ENCODE results near the gene TOMM40. TPM values are rescaled to one million over a fixed set of nuclear protein-coding genes. Genes with fewer than 3 reads are reported as not detected.

TOMM40 gene
- total RNA-seq, 1 experiment from 2014 or later = 180 TPM

DNA sequence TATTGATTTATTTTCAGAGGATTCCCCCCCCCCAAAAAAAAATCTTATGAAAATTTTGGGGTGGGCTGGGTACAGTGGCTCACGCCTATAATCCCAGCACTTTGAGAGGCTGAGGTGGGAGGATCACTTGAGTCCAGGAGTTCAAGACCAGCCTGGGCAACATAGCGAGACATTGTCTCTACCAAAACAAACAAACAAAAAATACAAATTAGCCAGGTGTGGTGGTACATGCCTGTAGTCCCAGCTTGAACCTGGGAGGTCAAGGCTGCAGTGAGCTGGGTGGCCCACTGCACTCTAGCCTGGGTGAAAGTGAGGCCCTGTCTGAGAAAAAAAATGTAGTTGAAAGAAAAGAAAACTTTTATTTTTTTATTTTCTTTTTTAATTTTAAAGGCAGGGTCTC lies 27.1 kb upstream of the TOMM40 start:
- no peak overlapping the region for H4K8ac ChIP-seq (replicated peaks; ENCODE audit: insufficient read length, low read depth, low read length)
- H3K23ac ChIP-seq (ENCODE audit: insufficient read length, low read depth, low read length) = no peak overlapping the region
- H3K4me1 ChIP-seq (ENCODE audit: insufficient read depth, low read length) = no peaks in the 10 kb centered on the region
- no peak overlapping the region for H4K91ac ChIP-seq (ENCODE audit: insufficient read length, low read depth, low read length)
- H3K4ac ChIP-seq (ENCODE audit: low read depth, low read length) = no peak overlapping the region
- no CpG with 5 or more reads among the region's 2 CpGs for WGBS (ENCODE audit: extremely low coverage, insufficient read length, low lambda C conversion rate)
- no peaks in the 10 kb centered on the region for H3K23me2 ChIP-seq (ENCODE audit: insufficient read length, low read depth, low read length, poor library complexity, severe bottlenecking)
- DNase-seq = no peak
- 0 out of 4 replicates have a peak, but pooled peaks cover 0 to 2% of the 10 kb centered on the region in 2 experiments for H3K4me1 Mint-ChIP-seq
- H4K5ac ChIP-seq (ENCODE audit: insufficient read length, low read depth, low read length) = no peak overlapping the region
- peaks cover 41 to 75% (median 71%) of the 10 kb centered on the region in 3 experiments for H3K36me3 Mint-ChIP-seq (ENCODE audit: insufficient read depth in 1 of 3, low read depth in 3 of 3)
- no peak overlapping the region for H2BK5ac ChIP-seq (ENCODE audit: insufficient read length, low read length)
- H3K27me3 ChIP-seq (ENCODE audit: insufficient read depth, low read length) = no peaks in the 10 kb centered on the region
- no peak overlapping the region for H3T11ph ChIP-seq (ENCODE audit: low read length)
- no peak overlapping the region for H2BK120ac ChIP-seq (ENCODE audit: low read depth, low read length, poor library complexity, severe bottlenecking)
- no peak overlapping the region for H3K18ac ChIP-seq (ENCODE audit: insufficient read length, low read depth, low read length)
- H3K14ac ChIP-seq (ENCODE audit: insufficient read depth, low read length) = no peak overlapping the region
- no peak overlapping the region for H3K56ac ChIP-seq (ENCODE audit: insufficient read length, low read depth, low read length)
- H3K79me2 ChIP-seq (ENCODE audit: insufficient read depth, low read length) = no peaks in the 10 kb centered on the region; the same call in 1 of the 2 replicates
- no peak overlapping the region for H3K9ac ChIP-seq (ENCODE audit: extremely low read depth, insufficient read length, low read length)
- H3K9me3 Mint-ChIP-seq = no peaks in the 10 kb centered on the region; a peak in 1 of 5 replicates
- no peaks in the 10 kb centered on the region for H3K27me3 Mint-ChIP-seq (ENCODE audit: low read depth)
- peaks cover 7% of the 10 kb centered on the region for H3K79me1 ChIP-seq (ENCODE audit: insufficient read depth, low read depth, low read length, poor library complexity, severe bottlenecking)
- no peak overlapping the region for H3K4me2 ChIP-seq (ENCODE audit: insufficient read depth, insufficient read length, low read length)
- TF ChIP-seq, protein P1, sequence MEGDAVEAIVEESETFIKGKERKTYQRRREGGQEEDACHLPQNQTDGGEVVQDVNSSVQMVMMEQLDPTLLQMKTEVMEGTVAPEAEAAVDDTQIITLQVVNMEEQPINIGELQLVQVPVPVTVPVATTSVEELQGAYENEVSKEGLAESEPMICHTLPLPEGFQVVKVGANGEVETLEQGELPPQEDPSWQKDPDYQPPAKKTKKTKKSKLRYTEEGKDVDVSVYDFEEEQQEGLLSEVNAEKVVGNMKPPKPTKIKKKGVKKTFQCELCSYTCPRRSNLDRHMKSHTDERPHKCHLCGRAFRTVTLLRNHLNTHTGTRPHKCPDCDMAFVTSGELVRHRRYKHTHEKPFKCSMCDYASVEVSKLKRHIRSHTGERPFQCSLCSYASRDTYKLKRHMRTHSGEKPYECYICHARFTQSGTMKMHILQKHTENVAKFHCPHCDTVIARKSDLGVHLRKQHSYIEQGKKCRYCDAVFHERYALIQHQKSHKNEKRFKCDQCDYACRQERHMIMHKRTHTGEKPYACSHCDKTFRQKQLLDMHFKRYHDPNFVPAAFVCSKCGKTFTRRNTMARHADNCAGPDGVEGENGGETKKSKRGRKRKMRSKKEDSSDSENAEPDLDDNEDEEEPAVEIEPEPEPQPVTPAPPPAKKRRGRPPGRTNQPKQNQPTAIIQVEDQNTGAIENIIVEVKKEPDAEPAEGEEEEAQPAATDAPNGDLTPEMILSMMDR (conservative IDR thresholded peaks at IDR 0.05) = no peak
- no peak overlapping the region for H2AFZ ChIP-seq (ENCODE audit: low read length)
- H2BK20ac ChIP-seq (ENCODE audit: low read depth, low read length, poor library complexity, severe bottlenecking) = no peak overlapping the region
- H4K20me1 ChIP-seq (ENCODE audit: control insufficient read depth, insufficient read depth, insufficient read length) = no peaks in the 10 kb centered on the region
- H3K9me3 ChIP-seq (ENCODE audit: control insufficient read depth, low read depth, low read length) = no peaks in the 10 kb centered on the region
- no peak overlapping the region for H2BK12ac ChIP-seq (ENCODE audit: insufficient read length, low read depth, low read length)
- no peak overlapping the region for H2AK5ac ChIP-seq (ENCODE audit: insufficient read length, low read length)
- H2BK15ac ChIP-seq (ENCODE audit: low read depth, low read length) = no peak overlapping the region
- no peak overlapping the region for H3K27ac ChIP-seq (ENCODE audit: insufficient read length, low read depth, low read length)
- H3K27ac Mint-ChIP-seq = no peak overlapping the region
- no peak overlapping the region for H3K4me3 Mint-ChIP-seq
